AG04450 (cell line): ENCODE measurements around the gene MARVELD1. TPM values are rescaled to one million over a fixed set of nuclear protein-coding genes. Genes with fewer than 3 reads are reported as not detected.

Source experiments
- CTCF ChIA-PET: fragments of 300-600, 350-600 bp; formaldehyde crosslinking; extraction: SDS; loops from one replicate; lab custom pipeline; 2022; ENCODE audit warnings: antibody characterized with exemption, inconsistent platforms; lab: Charles Lee
- POLR2A ChIA-PET: fragments of 350-600 bp; formaldehyde crosslinking; extraction: SDS; loops from one replicate; lab custom pipeline; 2021; ENCODE audit warnings: antibody characterized with exemption, inconsistent platforms; lab: Yijun Ruan, JAX
- DNase-seq: peaks from one replicate; pipeline ENCODE4 v3.0.0-alpha.2; 2011; ENCODE audit warnings: low read depth, low spot score
- H3K27ac ChIP-seq: one replicate; pipeline ENCODE4 v1.5.1; 2012; ENCODE audit warnings: low read depth, low read length, control low read depth
- H3K27me3 ChIP-seq: one replicate; pipeline ENCODE4 v1.6.0; 2012; ENCODE audit warnings: low read length; ENCODE audit not compliant: control insufficient read depth, insufficient read depth
- H3K4me3 ChIP-seq: 2 replicates; pipeline ENCODE4 v1.5.1; 2011; ENCODE audit warnings: mild to moderate bottlenecking, low read depth, low read length, control low read depth
- H3K9me3 ChIP-seq: 2 replicates; pipeline ENCODE4 v1.5.1; 2012; ENCODE audit warnings: low read length; ENCODE audit not compliant: control insufficient read depth, insufficient read depth
- polyA minus RNA-seq: library from RNA; depleted of rRNA, polyadenylated mRNA; stranded (reverse); fragments of >200 nt; gene quantifications from 2 replicates; pipeline ENCODE4 v1.2.3, GENCODE V29; 2011; rRNA and poly(A)+ RNA removed
- polyA plus RNA-seq: library from polyadenylated mRNA; depleted of rRNA; stranded (reverse); fragments of >200 nt; gene quantifications from 2 replicates; pipeline ENCODE4 v1.2.3, GENCODE V29; 2011; rRNA removed
- TF ChIP-seq, protein P1 (sequence below): IDR thresholded peaks from 2 replicates; pipeline ENCODE4 v1.5.1; 2011; ENCODE audit warnings: low read depth, low read length, control low read depth, inconsistent platforms

MARVELD1 gene
- polyA plus RNA-seq (65.5 and 76.2 TPM in 2 replicates), polyA minus RNA-seq (40.1 and 45.7 TPM in 2 replicates)

DNA sequence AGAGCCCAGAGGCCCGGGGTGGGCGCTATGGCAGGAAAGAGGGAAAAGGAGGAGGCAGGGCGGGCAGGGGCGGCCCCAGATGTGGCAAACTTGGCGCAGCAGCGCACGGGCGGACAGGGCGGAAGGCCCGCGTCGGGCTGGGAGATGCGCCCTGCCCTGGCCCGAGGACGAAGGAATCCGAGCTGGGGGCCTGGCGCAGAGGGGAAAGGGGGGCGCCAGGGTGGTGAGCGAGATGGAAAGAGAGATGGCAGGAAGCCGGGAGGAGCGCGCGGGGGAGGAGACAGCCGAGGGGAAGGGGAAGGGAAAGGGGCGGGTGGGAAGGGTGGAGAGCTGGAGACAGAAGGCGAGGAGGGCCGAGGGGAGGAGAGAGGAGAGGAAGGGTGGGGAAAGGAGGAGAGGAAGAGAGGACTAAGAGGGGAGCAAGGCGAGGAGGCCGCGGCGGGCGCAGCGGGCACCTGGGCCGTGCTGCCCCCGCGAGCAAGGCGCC is at the start of gene MARVELD1:
TSS of gene MARVELD1 (plus strand) at position 392 of the 487 bp plus-strand sequence. CDS start 147 bp downstream, outside the sequence.
- TF ChIP-seq, protein P1, sequence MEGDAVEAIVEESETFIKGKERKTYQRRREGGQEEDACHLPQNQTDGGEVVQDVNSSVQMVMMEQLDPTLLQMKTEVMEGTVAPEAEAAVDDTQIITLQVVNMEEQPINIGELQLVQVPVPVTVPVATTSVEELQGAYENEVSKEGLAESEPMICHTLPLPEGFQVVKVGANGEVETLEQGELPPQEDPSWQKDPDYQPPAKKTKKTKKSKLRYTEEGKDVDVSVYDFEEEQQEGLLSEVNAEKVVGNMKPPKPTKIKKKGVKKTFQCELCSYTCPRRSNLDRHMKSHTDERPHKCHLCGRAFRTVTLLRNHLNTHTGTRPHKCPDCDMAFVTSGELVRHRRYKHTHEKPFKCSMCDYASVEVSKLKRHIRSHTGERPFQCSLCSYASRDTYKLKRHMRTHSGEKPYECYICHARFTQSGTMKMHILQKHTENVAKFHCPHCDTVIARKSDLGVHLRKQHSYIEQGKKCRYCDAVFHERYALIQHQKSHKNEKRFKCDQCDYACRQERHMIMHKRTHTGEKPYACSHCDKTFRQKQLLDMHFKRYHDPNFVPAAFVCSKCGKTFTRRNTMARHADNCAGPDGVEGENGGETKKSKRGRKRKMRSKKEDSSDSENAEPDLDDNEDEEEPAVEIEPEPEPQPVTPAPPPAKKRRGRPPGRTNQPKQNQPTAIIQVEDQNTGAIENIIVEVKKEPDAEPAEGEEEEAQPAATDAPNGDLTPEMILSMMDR: no peak
- peak; percentile 53 for DNase-seq
- H3K9me3 ChIP-seq: no peaks in the 10 kb centered on the region; the same call in 1 of the 2 replicates
- no peaks in the 10 kb centered on the region for H3K27me3 ChIP-seq
- H3K4me3 ChIP-seq: peak within 1 kb of the TSS; percentile 94
- ChIA-PET POLR2A (interaction anchor here (0.7 to 4.1 kb wide), 11 partner anchors 10 to 72 kb away, joined by 3 to 52 read pairs (median 6); partner anchors contain the start of genes AVPI1 and ZFYVE27), CTCF (interaction anchor here (0.7 to 14.9 kb wide), 8 partner anchors 10 to 802 kb away, joined by 3 to 316 read pairs (median 6); partner anchors contain the start of genes AVPI1 and ZFYVE27)
- H3K27ac ChIP-seq: peak within 1 kb of the TSS; percentile 81

DNA sequence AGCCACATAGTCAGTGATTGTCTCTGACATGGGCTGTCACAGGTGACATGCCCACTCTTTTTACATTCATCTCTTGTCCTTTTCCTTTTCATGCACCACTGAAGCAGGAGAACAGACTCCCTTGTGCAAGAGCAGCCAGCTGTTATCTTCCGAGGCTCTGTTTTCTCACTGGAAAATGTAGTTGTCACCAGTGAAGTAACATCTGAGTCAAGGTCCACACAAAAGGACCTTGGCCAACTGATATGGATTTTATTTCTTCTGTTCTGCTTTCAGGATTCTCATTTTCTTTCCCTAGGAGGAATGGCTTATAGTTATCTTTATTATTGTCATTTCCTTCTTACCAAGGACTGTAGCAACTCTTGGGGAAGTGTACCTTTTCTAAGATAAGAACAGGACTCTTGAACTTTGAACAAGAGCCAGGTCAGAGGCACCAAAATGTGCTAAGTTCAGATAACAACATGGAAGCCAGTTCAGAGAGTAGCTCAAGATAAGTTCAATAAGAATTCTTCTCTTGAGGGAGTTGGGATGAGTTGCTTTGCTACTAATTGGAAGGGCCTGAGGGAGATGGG is 49.2 kb upstream of the MARVELD1 start:
- POLR2A ChIA-PET: no interaction called here
- CTCF ChIA-PET: interaction anchor here (2.3 kb wide), 1 partner anchor 13 kb away, joined by 9 read pairs; no protein-coding TSS in a partner anchor
- no peaks in the 10 kb centered on the region for H3K27me3 ChIP-seq
- DNase-seq: no peak
- no peak overlapping the region for H3K27ac ChIP-seq
- H3K9me3 ChIP-seq: no peaks in the 10 kb centered on the region
- no peak overlapping the region for H3K4me3 ChIP-seq
- TF ChIP-seq, protein P1: no peak

DNA sequence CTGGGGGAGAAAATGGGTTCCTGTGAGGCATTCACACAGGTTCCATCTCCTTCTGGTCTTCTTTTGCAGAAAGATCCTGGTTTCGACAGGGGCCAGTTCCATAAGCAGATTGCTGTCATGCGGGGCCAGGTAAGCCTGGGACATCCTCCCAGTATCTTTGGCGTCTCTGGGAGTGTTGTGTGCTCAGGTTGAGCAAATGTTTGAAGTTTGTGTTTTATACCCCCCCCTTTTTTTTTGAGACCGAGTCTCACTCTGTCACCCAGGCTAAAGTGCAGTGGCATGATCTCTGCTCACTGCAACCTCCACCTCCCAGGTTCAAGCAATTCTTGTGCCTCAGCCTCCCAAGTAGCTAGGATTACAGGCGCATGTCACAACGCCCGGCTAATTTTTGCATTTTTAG is 46.5 kb upstream of the MARVELD1 start:
- Histone ChIP-seq H3K27me3 (no peaks in the 10 kb centered on the region), H3K27ac (no peak overlapping the region), H3K4me3 (no peak overlapping the region), H3K9me3 (no peaks in the 10 kb centered on the region)
- ChIA-PET POLR2A (no interaction called here), CTCF (interaction anchor here (1.0 to 1.9 kb wide), 3 partner anchors 10 to 113 kb away, joined by 4 to 14 read pairs (median 4); no protein-coding TSS in a partner anchor)
- TF ChIP-seq, protein P1: no peak
- no peak for DNase-seq

DNA sequence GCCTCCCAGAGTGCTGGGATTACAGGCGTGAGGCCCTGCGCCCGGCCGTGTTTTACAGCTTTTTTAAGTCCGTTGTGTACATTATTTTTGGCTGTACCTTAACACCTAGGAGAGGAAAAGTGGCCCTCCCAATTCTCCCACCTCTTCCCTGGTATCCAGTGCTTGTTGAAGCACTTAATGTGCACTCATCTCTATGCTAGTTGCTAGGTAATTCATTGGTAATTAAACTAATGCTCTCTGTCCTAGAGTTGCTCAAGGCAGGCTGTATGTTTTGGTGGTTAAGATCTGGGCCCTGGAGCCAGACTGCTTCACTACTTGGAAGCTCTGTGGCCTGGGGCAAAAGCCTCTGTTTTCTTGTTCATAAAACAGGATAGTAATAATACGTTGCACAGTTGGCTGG is 46.1 kb upstream of the MARVELD1 start:
- POLR2A ChIA-PET: no interaction called here
- no peak overlapping the region for H3K27ac ChIP-seq
- no peak for DNase-seq
- CTCF ChIA-PET: interaction anchor here (1.3 to 1.9 kb wide), 3 partner anchors 9 to 64 kb away, joined by 3 to 14 read pairs (median 4); no protein-coding TSS in a partner anchor
- H3K4me3 ChIP-seq: no peak overlapping the region
- no peaks in the 10 kb centered on the region for H3K27me3 ChIP-seq
- H3K9me3 ChIP-seq: no peaks in the 10 kb centered on the region
- TF ChIP-seq, protein P1: no peak

DNA sequence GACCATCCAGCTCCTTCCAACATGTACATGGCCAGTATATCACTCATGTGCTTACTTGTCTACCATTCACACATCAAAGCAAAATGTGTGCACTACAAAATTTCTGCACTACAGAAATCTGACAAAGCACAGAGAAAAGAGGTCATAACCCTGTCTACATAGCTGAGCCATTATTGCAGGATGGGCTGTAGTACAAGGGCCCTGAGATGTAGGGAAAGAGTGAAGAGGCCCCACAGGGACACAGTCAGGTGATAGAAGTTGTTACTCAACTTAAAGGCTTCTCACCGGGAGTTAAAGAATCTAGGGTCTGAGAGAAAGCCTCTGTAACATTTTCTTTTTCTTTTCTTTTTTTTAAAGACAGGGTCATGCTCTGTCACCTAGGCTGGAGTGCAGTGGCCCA is 44.0 kb upstream of the MARVELD1 start:
- Histone ChIP-seq H3K9me3 (no peaks in the 10 kb centered on the region), H3K4me3 (no peak overlapping the region), H3K27me3 (no peaks in the 10 kb centered on the region), H3K27ac (no peak overlapping the region)
- ChIA-PET CTCF (interaction anchor here (0.6 to 1.7 kb wide), 4 partner anchors 32 to 97 kb away, joined by 3 to 8 read pairs (median 5); partner anchors contain the start of gene ANKRD2), POLR2A (interaction anchor here (0.6 to 1.0 kb wide), 3 partner anchors 20 to 255 kb away, joined by 3 to 4 read pairs (median 3); no protein-coding TSS in a partner anchor)
- TF ChIP-seq, protein P1: no peak
- DNase-seq: no peak
